ENCODE results near the gene GABRB1. TPM values are rescaled to one million over a fixed set of nuclear protein-coding genes. Genes with fewer than 3 reads are reported as not detected.

GABRB1 gene
- polyA plus RNA-seq, 2 of the 4 experiments (the other 2 are of a cell fraction): not detected

DNA sequence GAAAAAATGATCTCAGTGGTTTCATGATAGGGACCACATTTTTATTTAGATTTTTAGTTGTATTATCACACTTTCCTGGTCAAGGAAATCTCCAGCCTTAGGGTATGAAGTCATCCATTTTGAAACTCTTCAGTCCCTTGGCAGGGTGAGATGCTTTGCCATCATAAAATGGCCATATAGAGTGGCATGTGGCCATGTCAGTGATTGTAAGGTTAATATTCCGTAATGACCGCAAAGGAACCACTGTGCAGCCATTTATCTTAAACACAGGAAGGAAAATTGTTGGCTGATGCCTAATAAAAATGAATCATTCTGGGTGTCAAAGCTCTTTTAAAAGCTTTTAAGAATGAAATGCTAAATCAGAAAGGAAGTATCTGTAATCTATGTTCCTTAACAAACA lies 396.6 kb downstream of the GABRB1 start:
- POLR2A ChIA-PET: no interaction called here
- no peak for TF ChIP-seq HDAC2 (IDR thresholded peaks at IDR 0.05)
- no peak for TF ChIP-seq BCL3 (IDR thresholded peaks at IDR 0.05)
- DNase-seq (ENCODE audit: low read depth in 1 of 2, low spot score in 1 of 2) (no peak), ATAC-seq (no peak), FAIRE-seq (no peak)
- CTCF ChIA-PET: no interaction called here
- WGBS (ENCODE audit: missing lambda C conversion rate): 51% methylated on average over 2 of the region's 2 CpGs
- no peak overlapping the region for H3K4me2 ChIP-seq
- no peaks in the 10 kb centered on the region for H3K4me1 ChIP-seq
- no peaks in the 10 kb centered on the region for H3K9me3 ChIP-seq
- no peak overlapping the region for H3K4me3 ChIP-seq
- no peak overlapping the region for H3K27ac ChIP-seq

DNA sequence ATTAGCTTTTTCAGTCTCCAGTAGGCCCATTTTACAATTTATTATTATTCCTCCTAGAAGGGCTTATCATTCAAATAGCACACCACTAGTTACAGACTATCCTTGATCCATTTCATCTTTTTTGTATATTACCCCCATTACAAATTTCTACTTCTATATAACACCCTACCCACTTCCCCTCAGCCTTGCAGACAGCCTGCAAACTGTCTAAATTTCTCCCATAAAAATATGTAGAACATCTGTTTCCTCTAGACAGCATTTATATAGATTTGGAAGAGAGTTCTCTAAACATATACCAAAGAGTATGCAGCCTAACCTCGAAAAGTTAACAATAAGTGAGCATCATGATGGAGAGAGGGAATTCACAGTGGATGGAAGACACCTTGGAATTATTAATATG lies 401.4 kb downstream of the GABRB1 start:
- Histone ChIP-seq H3K27ac (no peak overlapping the region), H3K4me1 (no peaks in the 10 kb centered on the region), H3K9me3 (no peaks in the 10 kb centered on the region), H3K4me2 (no peak overlapping the region), H3K4me3 (no peak overlapping the region)
- CTCF ChIA-PET: no interaction called here
- 0% methylated on average over 1 of the region's 1 CpG for WGBS (ENCODE audit: missing lambda C conversion rate)
- POLR2A ChIA-PET: no interaction called here
- ATAC-seq (no peak), FAIRE-seq (no peak), DNase-seq (ENCODE audit: low read depth in 1 of 2, low spot score in 1 of 2) (no peak)
- TF ChIP-seq BCL3 (IDR thresholded peaks at IDR 0.05) (no peak), ZNF302 (CRISPR knock-in tag; IDR thresholded peaks at IDR 0.05) (no peak), HDAC2 (IDR thresholded peaks at IDR 0.05) (no peak), FOSB (CRISPR knock-in tag; IDR thresholded peaks at IDR 0.05) (no peak), RFX5 (IDR thresholded peaks at IDR 0.05) (no peak), HOXA7 (CRISPR knock-in tag; IDR thresholded peaks at IDR 0.05) (no peak), CHD2 (IDR thresholded peaks at IDR 0.05; ENCODE audit: low read length, partially characterized antibody) (no peak), TFCP2L1 (CRISPR knock-in tag; IDR thresholded peaks at IDR 0.05) (no peak), HEYL (CRISPR knock-in tag; IDR thresholded peaks at IDR 0.05) (no peak), HOXB5 (CRISPR knock-in tag; IDR thresholded peaks at IDR 0.05) (no peak), CBX2 (IDR thresholded peaks at IDR 0.05; ENCODE audit: borderline replicate concordance, low read depth) (no peak), ATOH8 (CRISPR knock-in tag; IDR thresholded peaks at IDR 0.05; ENCODE audit: low read depth) (no peak), NFE2L2 (conservative IDR thresholded peaks at IDR 0.05; ENCODE audit: low read length) (no peak), HOXB13 (CRISPR knock-in tag; IDR thresholded peaks at IDR 0.05; ENCODE audit: low read depth) (no peak), FOSL2 (IDR thresholded peaks at IDR 0.05) (no peak), FOSL2 (CRISPR knock-in tag; IDR thresholded peaks at IDR 0.05) (no peak), PHF8 (IDR thresholded peaks at IDR 0.05; ENCODE audit: borderline replicate concordance, low read depth) (no peak), E2F6 (IDR thresholded peaks at IDR 0.05; ENCODE audit: borderline replicate concordance, low read depth) (no peak)

DNA sequence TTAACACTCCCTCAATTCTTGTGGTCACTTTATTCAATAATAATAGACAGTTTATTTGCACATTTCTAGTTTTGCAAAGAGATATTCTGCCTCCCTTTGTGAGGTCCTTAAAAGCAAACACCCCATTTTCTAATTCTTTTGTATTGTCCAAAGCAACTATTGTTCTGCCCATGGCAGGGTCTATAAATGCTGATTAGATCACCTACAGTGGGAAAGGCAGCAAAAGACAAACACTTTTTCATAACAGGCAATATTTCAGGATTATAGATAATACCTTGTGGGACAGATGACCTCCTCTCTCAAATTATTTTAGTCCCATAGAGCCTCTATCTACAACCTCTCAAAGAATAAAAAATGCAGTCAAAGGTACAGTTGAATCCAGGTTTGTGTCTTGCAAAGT lies 403.6 kb downstream of the GABRB1 start:
- Histone ChIP-seq H3K4me2 (no peak overlapping the region), H3K9me3 (no peaks in the 10 kb centered on the region), H3K4me1 (no peaks in the 10 kb centered on the region), H3K27ac (no peak overlapping the region), H3K4me3 (no peak overlapping the region)
- ATAC-seq: no peak
- POLR2A ChIA-PET: no interaction called here
- FAIRE-seq: no peak
- no peak for DNase-seq (ENCODE audit: low read depth in 1 of 2, low spot score in 1 of 2)
- CTCF ChIA-PET: no interaction called here
- TF ChIP-seq CHD2 (IDR thresholded peaks at IDR 0.05; ENCODE audit: low read length, partially characterized antibody): no peak
- no peak for TF ChIP-seq KDM5A (IDR thresholded peaks at IDR 0.05)
- no peak for TF ChIP-seq NFE2L2 (conservative IDR thresholded peaks at IDR 0.05; ENCODE audit: low read length)
- TF ChIP-seq, protein P1, sequence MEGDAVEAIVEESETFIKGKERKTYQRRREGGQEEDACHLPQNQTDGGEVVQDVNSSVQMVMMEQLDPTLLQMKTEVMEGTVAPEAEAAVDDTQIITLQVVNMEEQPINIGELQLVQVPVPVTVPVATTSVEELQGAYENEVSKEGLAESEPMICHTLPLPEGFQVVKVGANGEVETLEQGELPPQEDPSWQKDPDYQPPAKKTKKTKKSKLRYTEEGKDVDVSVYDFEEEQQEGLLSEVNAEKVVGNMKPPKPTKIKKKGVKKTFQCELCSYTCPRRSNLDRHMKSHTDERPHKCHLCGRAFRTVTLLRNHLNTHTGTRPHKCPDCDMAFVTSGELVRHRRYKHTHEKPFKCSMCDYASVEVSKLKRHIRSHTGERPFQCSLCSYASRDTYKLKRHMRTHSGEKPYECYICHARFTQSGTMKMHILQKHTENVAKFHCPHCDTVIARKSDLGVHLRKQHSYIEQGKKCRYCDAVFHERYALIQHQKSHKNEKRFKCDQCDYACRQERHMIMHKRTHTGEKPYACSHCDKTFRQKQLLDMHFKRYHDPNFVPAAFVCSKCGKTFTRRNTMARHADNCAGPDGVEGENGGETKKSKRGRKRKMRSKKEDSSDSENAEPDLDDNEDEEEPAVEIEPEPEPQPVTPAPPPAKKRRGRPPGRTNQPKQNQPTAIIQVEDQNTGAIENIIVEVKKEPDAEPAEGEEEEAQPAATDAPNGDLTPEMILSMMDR (IDR thresholded peaks at IDR 0.05): no peak
- TF ChIP-seq RFX5 (IDR thresholded peaks at IDR 0.05): no peak
- no peak for TF ChIP-seq HDAC2 (IDR thresholded peaks at IDR 0.05)
- no peak for TF ChIP-seq FOXS1 (CRISPR knock-in tag; IDR thresholded peaks at IDR 0.05)
- TF ChIP-seq BCL3 (IDR thresholded peaks at IDR 0.05): no peak
- no peak for TF ChIP-seq EP300 (IDR thresholded peaks at IDR 0.05)
- TF ChIP-seq SREBF2 (IDR thresholded peaks at IDR 0.05): no peak
- no peak for TF ChIP-seq MAZ (IDR thresholded peaks at IDR 0.05; ENCODE audit: borderline replicate concordance, low read depth, low read length)
- TF ChIP-seq ZFP36 (IDR thresholded peaks at IDR 0.05; ENCODE audit: borderline replicate concordance, partially characterized antibody): no peak
- TF ChIP-seq, protein P2, sequence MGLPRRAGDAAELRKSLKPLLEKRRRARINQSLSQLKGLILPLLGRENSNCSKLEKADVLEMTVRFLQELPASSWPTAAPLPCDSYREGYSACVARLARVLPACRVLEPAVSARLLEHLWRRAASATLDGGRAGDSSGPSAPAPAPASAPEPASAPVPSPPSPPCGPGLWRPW (IDR thresholded peaks at IDR 0.05): no peak
- TF ChIP-seq FOSL2 (IDR thresholded peaks at IDR 0.05): no peak
- TF ChIP-seq FOSL2 (CRISPR knock-in tag; IDR thresholded peaks at IDR 0.05): no peak
- no peak for TF ChIP-seq CEBPB (IDR thresholded peaks at IDR 0.05)
